ENCODE data around the gene APOLD1.
"Not testable (repeated sequence)": the region's sequence is repeated elsewhere in the genome, so short reads cannot be mapped to it uniquely, and the experiment has no call there.

Gene APOLD1

GRCh38 chr12:12810553-12811021, 25.1 kb downstream of the APOLD1 start:
- DNase-seq, result no peak

- no peak for DNase-seq
These were observed 25.9 kb downstream of the APOLD1 start for GRCh38 chr12:12811343-12811742.

GRCh38 chr12:12812174-12812573, 26.7 kb downstream of the APOLD1 start:
- DNase-seq, result no peak

GRCh38 chr12:12812618-12813119, 27.2 kb downstream of the APOLD1 start:
- no peak for DNase-seq

GRCh38 chr12:12813120-12814101, 28.0 kb downstream of the APOLD1 start, which contains the start of gene DDX47:
Gene DDX47 (plus strand): TSS chr12:12813346. CDS start chr12:12813368, 22 bp downstream.
- DNase-seq, result peak; percentile 91

GRCh38 chr12:12817616-12818015, 32.2 kb downstream of the APOLD1 start:
- DNase-seq, result no peak

GRCh38 chr12:12818701-12819100, 33.2 kb downstream of the APOLD1 start:
- no peak for DNase-seq

GRCh38 chr12:12819221-12819620, 33.8 kb downstream of the APOLD1 start:
- no peak for DNase-seq

- DNase-seq, result no peak
These were observed 34.4 kb downstream of the APOLD1 start for GRCh38 chr12:12819752-12820311.

- not testable (repeated sequence) for DNase-seq
These were observed 34.9 kb downstream of the APOLD1 start for GRCh38 chr12:12820376-12820775.

- DNase-seq, result no peak
These were observed 36.5 kb downstream of the APOLD1 start for GRCh38 chr12:12821975-12822374.

- no peak for DNase-seq
These were observed 37.4 kb downstream of the APOLD1 start for GRCh38 chr12:12822886-12823285.

- DNase-seq, result no peak
These were observed 37.8 kb downstream of the APOLD1 start for GRCh38 chr12:12823300-12823699.

- DNase-seq, result no peak
These were observed 38.4 kb downstream of the APOLD1 start for GRCh38 chr12:12823811-12824210.

- no peak for DNase-seq
These were observed 50.1 kb downstream of the APOLD1 start for GRCh38 chr12:12835378-12836146.

GRCh38 chr12:12836571-12836970, 51.1 kb downstream of the APOLD1 start:
- no peak for DNase-seq

- peak; percentile 61 for DNase-seq
These were observed 51.8 kb downstream of the APOLD1 start for GRCh38 chr12:12837025-12837812.

- DNase-seq, result no peak
These were observed 52.3 kb downstream of the APOLD1 start for GRCh38 chr12:12837813-12838153.

- DNase-seq, result no peak
These were observed 53.5 kb downstream of the APOLD1 start for GRCh38 chr12:12839003-12839395.

GRCh38 chr12:12839439-12839838, 54.0 kb downstream of the APOLD1 start:
- DNase-seq, result not testable (repeated sequence)

- no peak for DNase-seq
These were observed 54.6 kb downstream of the APOLD1 start for GRCh38 chr12:12839873-12840579.

- DNase-seq, result no peak
These were observed 55.1 kb downstream of the APOLD1 start for GRCh38 chr12:12840580-12840899.

Data from CD4-positive, alpha-beta T cell treated with Interleukin-4 for 4 hours (primary cell).